ENCODE results near the gene SERPING1.
"Not testable (repeated sequence)": the region's sequence is repeated elsewhere in the genome, so short reads cannot be mapped to it uniquely, and the experiment has no call there.

The SERPING1 gene

GRCh38 chr11:57652230-57652629 is 54.7 kb downstream of the SERPING1 start:
- not testable (repeated sequence) for DNase-seq (ENCODE audit: low read depth in 3 of 3)

- no peak for DNase-seq (ENCODE audit: low read depth in 3 of 3)
These were observed 55.2 kb downstream of the SERPING1 start for GRCh38 chr11:57652662-57653061.

DNA sequence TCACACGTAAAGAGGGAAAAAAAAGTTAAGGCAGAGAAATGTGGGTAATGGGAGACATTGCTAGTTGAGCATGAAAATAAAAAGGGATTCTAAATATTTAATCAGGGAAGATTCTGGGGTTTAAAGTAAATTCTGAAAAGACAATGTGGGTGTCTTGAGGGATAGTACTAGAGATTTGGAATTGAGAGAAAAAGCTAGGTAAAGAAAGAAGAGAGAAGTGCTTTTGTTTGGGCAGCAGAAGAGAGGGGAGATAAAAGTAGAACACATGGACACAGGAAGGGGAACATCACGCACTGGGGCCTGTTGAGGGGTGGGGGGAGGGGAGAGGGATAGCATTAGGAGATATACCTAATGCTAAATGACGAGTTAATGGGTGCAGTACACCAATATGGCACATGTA is 55.7 kb downstream of the SERPING1 start:
- DNase-seq (ENCODE audit: low read depth in 3 of 3): no peak

- DNase-seq (ENCODE audit: low read depth in 3 of 3): no peak
These were observed 59.4 kb downstream of the SERPING1 start for GRCh38 chr11:57656885-57657193.

DNA sequence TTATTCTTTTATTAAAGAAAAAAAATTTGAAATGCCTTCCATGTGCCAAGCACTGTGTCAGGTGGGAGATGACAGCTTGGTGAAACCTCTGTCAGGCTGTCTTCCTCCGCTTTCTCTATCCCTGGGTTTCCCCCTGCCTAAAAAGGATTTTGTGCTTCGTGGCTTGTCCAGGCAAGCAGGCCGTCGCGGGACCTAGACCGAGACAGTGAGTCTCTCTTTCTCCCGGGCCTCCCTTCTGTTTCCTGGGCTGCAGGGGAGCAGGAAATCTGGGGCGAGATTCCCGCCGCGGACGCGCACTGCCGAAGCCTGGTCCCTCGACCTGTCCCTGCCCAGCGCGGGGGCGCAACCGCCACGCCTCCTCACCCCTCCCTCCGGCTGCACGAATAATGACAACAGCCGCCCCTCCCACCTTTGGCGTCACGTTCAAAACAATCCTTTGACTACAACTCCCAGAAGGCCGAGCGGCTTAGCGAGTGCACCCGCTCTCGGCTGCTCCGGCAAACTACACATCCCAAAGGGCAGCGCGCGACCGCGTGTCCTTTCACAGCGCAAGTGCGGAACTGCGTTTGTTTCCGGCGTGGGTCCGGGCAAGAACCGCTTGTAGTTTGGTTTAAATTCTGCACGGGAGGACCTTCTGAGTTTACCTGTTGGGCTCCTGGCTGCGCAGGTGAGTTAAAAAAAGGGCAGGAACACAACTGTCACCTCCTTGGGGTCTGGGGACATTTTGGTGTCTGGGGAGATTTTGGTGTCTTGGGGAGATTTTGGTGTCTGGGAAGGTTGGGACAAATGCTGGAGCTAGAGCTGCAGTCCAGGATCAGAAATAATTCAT is 59.9 kb downstream of the SERPING1 start, which contains the start of gene CLP1:
Gene CLP1, plus strand, starts transcription at position 569 of the 829 bp plus-strand sequence. CDS start 1,715 bp downstream, outside the sequence.
- DNase-seq (ENCODE audit: low read depth in 3 of 3): peak; percentile 98 to 99 (median 99)

DNA sequence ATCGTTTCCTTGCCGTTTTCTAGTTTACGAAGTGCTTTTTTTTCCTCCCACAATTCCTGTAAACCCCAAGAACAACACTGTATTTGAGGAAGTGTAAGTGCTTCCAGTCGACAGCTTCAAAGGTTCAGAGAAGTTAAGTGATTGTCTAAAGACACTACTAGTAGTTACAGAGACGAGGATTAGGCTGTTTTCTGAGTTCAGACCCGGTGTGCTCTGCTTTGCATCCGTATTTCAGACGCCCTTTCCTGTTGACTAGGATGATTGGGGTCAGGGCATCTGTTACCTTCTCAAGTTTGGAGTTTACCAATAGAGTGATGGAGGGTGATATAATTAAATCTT is 60.5 kb downstream of the SERPING1 start:
- DNase-seq (ENCODE audit: low read depth in 3 of 3): no peak

GRCh38 chr11:57659669-57660068 is 62.2 kb downstream of the SERPING1 start:
- no peak for DNase-seq (ENCODE audit: low read depth in 3 of 3)

DNA sequence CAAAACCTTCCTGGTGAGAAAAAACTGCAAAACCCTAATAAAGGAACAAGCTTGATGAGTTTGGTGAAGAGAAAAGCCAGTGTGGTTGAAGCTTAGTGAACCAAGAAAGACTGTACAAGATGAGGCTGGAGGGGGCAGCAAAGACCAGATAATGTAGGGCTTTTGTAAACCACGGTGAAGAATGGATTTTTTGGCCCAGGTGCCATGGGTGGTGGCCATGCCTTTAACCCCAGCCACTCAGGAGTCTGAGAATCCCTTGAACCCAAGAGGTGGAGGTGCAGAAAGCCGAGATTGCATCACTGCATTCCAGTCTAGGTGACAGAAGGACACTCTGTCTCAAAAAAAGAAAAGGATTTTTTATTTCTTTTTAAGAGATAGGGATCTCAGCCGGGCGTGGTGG is 65.4 kb downstream of the SERPING1 start:
- no peak for DNase-seq (ENCODE audit: low read depth in 3 of 3)

GRCh38 chr11:57663975-57664374 is 66.5 kb downstream of the SERPING1 start:
- no peak for DNase-seq (ENCODE audit: low read depth in 3 of 3)

Measured in stimulated activated CD4-positive, alpha-beta T cell treated with anti-CD3 and anti-CD28 coated beads, TNF-alpha, amount 100 ng/mL, for 24 hours (primary cell).